NCI-H2107 (cell line): ENCODE data around the gene ACE.

Experiments used
- DNase-seq: peaks from one replicate; lab custom pipeline; 2025; lab: John Stamatoyannopoulos, UW

Gene ACE

DNA sequence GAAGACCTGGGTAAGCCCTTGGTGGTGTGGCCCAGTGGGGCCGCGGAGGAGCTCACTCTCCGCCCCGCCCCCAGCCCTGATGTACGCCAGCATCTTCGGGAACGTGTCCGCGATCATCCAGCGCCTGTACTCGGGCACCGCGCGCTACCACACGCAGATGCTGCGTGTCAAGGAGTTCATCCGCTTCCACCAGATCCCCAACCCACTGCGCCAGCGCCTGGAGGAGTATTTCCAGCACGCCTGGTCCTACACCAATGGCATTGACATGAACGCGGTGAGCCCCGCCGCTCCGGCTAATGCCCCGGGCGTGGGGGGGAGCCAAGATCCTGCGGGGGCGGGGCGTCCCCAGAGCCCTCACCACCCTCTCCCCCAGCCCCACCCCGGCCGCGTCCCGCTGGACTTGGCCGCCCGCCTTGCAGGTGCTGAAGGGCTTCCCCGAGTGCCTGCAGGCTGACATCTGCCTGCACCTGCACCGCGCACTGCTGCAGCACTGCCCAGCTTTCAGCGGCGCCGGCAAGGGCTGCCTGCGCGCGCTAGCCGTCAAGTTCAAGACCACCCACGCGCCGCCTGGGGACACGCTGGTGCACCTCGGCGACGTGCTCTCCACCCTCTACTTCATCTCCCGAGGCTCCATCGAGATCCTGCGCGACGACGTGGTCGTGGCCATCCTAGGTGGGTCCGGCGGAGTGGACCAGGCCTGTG lies 61.3 kb downstream of the ACE start:
- DNase-seq = peak; percentile 25

DNA sequence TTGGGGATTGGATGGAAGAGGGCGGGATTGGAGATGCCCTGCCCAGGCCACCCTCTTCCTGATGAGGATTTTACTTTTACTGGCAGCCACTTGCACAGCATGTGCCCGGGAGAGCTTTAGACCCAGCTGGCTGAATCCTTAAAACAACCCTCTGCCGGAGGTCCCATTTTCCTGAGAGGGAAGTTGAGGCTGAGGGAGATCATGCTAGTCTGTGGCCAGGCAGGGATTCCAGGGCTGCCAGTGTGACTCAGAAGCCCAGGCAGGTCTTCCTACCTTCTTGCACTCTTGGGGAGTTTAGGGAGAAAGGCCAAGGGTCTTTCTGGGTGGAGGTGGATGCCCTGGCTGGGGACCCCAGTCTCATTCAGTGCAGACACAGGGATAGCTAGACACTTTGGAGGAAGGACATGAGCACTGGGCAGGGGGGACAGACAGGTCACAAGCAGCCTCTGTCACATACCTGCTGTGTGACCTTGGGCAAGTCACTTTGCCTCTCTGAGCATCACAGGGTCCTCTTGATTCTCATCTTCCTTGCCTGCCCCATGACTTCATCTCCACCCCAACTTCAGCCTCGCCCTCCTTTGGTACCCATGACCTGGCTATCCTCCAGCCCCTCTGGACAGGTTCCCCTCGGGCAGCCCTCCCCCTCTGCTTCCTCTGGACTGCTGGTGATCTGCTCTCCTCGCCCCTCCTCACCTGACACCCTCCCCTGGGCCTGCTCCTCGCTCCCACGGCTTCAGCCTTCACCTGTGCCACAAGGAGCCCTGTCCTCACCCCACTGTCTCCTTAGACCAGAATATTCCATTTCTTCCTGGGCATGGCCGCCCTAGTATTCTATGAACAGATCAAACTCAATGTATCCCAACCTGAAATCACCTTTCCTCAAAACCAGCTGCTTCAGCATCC lies 62.1 kb downstream of the ACE start:
- DNase-seq = no peak

DNA sequence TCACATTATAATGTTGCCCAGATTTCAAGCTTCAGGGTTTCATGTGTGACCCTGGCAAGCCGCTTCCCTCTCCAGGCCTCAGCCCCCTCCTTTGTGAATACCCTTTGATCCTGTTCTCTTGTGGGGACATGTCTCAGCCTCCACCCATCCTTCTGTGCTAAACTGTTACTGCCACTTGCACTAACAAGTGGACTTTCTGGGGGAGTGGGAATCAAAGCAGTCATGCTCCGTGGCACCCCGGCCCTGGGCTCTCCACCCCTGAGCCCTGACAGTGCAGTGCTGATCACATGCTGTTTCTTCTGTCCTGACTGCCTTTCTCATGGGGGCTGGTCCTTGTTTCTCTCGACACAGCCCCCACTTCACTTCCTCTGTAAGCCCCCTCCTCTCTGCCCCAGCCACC lies 63.7 kb downstream of the ACE start:
- no peak for DNase-seq

DNA sequence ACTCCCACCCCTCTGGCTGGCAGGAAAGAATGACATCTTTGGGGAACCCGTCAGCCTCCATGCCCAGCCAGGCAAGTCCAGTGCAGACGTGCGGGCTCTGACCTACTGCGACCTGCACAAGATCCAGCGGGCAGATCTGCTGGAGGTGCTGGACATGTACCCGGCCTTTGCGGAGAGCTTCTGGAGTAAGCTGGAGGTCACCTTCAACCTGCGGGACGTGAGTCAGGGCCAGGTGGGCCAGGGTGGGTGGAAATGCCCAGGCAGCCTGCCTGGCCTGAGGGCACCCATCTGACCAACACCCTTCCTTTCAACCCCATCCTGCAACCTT lies 65.3 kb downstream of the ACE start:
- DNase-seq = no peak

DNA sequence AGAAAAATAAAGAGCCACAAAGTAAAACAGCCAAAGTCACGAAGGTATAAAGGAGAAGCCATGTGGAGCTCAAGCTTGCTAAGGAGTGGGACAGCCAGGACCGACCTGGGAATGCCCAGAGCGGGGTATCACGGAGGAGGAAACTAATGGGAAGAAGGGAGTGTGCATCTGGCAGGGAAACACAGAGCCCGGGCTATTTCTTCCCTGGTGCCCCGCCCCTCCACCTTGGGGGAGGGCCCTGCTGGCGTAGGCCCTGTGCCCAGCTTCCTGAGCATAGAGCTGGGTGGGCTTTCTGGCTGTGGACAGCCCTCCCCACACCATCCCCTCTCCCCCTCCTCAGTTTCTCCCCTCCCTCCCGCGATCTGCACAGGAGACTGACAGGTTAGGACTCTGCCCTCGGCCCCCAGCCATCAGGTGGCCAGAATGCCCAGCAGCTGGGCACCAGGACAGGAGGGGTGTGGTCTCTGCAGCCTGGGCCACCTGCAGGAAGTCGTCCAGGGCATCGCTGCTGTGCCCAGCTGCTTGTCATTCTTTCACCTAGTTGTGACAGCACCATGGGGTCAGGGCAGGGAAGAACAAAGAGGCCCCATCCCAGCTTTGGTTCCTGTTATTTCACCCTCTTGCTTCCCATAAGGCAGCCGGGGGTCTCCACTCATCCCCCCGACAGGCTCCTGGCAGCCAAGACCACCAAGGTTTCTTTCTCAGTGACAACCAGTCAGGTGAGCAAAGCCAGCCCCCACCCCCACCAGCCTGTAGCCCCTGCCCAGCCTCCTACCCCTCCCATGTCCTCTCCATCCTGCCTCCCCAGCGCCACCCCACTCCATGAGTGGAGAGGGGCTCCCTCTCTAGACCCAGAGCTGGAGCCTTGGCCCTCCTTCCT lies 66.3 kb downstream of the ACE start:
- no peak for DNase-seq

DNA sequence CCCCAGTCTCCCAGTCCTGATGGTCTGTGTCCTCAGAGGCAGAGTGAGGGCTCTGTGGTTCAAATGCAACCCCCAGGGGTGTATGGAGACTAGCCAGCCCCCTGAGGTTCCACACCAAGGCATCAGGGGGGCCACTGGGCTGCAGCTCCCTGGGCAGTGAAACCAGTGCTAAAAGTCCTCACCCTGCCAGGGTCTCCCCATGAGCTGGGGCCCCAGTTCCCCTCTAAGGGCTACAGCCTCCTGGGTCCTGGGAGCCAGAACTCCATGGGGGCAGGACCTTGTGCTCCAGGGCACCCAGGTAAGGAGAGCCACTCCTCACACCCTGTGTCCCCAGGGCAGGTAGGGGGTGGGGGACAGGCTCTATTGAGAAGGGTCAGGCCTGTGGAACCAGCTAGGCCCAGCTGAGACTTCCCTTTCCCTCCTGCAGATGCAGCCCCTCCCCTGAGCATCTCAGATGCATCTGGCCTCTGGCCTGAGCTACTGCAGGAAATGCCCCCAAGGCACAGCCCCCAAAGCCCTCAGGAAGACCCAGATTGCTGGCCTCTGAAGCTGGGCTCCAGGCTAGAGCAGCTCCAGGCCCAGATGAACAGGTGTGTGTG lies 67.1 kb downstream of the ACE start:
- no peak for DNase-seq

DNA sequence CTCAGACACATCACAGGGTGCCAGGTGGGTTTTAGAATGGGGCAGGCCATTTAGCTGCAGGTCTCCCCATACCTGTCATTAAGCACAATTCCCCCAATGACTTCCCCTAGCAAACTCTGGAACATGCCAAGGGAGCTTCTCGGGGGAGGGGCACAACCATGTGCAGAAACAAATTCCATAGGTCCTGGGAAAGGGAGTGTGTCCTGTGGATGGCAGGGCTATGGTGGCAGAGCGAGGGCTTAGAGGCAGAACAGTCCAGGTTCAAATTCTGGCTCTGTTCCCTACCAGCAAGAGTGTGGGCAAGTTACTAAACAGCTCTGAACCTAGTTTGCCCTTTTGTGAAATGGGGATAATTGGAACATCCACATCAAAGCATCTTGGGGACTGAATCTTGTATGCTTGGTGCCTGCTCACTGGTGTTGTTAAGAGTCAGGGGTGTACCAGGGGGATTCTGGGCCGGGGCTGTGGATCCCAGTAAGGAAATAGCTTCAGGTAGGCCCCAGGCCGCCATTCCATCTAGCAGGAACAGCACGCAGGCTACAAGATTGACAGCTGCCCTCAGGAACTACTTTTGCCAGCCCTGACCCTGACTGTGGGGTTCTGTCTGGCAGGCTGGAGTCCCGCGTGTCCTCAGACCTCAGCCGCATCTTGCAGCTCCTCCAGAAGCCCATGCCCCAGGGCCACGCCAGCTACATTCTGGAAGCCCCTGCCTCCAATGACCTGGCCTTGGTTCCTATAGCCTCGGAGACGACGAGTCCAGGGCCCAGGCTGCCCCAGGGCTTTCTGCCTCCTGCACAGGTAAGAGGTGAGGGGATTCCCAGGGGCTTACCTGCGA lies 67.8 kb downstream of the ACE start:
- no peak for DNase-seq

DNA sequence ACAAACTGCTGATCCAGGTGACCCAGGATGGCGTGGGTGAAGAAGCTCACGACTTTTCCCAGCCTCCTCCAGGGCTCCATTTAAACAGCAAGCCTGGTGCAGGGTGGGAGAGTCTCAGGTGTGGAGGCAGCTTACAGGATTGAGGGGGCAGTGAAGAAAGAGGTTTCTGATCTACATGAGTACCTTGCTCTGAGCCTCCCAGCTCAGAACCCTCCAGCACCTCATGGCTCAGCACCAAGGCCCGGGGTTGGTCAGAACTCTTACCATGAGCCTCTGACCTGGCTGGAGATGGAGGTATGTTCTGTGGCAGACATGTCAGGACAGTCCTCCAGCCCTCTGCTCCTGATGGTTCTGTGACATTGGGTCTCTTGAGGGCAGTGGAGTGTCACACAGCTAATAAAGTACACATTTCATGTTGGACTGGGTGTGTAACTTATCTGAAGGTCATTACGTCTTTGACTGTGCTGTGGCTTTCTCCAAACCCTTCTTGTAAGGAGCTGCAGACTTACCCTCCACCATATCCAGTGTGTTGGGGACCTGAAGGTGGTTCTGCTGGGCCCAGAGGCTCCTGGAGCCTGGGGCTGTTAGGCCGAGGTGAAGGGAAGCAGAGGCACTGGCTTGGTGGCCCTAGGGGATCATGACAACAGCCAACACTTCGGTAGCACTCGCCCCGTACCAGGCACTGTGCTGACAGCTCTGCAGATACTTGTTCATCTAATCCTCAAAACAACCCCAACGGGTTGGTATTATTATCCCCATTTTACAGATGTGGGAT lies 69.6 kb downstream of the ACE start:
- no peak for DNase-seq

DNA sequence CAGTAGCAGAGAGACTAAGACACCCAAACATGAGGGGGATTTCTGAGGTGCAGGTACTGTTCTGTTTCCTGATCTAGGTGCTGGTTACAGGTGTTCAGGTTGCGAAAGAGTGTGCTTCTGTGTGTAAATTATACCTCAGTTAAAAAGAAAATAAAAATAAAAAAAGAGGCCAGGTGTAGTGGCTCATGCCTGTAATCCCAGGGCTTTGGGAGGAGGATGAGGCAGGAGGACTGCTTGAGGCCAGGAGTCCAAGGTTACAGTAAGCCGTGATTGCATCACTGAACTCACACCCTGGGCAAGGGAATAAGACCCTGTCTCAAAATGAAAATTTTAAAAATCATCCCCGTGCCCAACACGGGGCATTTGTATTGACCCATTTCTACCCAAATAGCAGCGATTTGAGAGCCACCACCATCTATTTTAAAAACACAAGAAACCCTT lies 70.2 kb downstream of the ACE start:
- no peak for DNase-seq
